ENCODE measurements around the gene LRRC8A. TPM values are rescaled to one million over a fixed set of nuclear protein-coding genes. Genes with fewer than 3 reads are reported as not detected.

Gene LRRC8A
- total RNA-seq, 1 donor from 2014 or later = 155 TPM

GRCh38 chr9:128908372-128908771 is 26.4 kb downstream of the LRRC8A start:
- Histone ChIP-seq H3K27me3 (ENCODE audit: control insufficient read depth, insufficient read depth, low read length) (no peaks in the 10 kb centered on the region), H3K4me3 (ENCODE audit: low read depth, low read length) (no peak overlapping the region), H3K36me3 (ENCODE audit: control insufficient read depth, insufficient read depth, low read length) (peaks cover 3% of the 10 kb centered on the region)
- no peak for DNase-seq (ENCODE audit: low read depth)
- TF ChIP-seq, protein P1, sequence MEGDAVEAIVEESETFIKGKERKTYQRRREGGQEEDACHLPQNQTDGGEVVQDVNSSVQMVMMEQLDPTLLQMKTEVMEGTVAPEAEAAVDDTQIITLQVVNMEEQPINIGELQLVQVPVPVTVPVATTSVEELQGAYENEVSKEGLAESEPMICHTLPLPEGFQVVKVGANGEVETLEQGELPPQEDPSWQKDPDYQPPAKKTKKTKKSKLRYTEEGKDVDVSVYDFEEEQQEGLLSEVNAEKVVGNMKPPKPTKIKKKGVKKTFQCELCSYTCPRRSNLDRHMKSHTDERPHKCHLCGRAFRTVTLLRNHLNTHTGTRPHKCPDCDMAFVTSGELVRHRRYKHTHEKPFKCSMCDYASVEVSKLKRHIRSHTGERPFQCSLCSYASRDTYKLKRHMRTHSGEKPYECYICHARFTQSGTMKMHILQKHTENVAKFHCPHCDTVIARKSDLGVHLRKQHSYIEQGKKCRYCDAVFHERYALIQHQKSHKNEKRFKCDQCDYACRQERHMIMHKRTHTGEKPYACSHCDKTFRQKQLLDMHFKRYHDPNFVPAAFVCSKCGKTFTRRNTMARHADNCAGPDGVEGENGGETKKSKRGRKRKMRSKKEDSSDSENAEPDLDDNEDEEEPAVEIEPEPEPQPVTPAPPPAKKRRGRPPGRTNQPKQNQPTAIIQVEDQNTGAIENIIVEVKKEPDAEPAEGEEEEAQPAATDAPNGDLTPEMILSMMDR (IDR thresholded peaks at IDR 0.05; ENCODE audit: insufficient read depth, low read length, poor library complexity, severe bottlenecking) = no peak

GRCh38 chr9:128909859-128910258 is 27.9 kb downstream of the LRRC8A start:
- TF ChIP-seq, protein P1 (IDR thresholded peaks at IDR 0.05; ENCODE audit: insufficient read depth, low read length, poor library complexity, severe bottlenecking) = no peak
- Histone ChIP-seq H3K27me3 (ENCODE audit: control insufficient read depth, insufficient read depth, low read length) (no peaks in the 10 kb centered on the region), H3K4me3 (ENCODE audit: low read depth, low read length) (no peak overlapping the region), H3K36me3 (ENCODE audit: control insufficient read depth, insufficient read depth, low read length) (peaks cover 4% of the 10 kb centered on the region)
- no peak for DNase-seq (ENCODE audit: low read depth)

DNA sequence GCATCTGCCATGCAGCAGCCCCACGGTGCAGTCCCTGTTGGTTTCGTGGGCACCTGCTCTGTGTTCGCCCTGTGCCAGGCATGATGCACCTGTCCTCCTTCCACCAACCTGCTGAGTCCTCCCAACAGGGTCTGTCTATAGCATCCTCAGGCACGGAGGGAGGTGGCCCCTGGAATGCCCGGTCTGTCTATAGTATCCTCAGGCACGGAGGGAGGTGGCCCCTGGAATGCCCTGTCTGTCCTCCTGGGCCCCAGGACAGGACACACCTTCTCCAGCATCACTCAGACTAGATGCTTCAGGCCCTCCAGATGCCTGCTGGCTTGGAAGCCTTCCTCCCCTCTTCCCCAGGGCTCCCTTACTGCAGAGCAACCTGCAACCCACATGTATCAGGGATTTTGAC is 29.0 kb downstream of the LRRC8A start:
- TF ChIP-seq, protein P1 (IDR thresholded peaks at IDR 0.05; ENCODE audit: insufficient read depth, low read length, poor library complexity, severe bottlenecking) = no peak
- Histone ChIP-seq H3K27me3 (ENCODE audit: control insufficient read depth, insufficient read depth, low read length) (no peaks in the 10 kb centered on the region), H3K36me3 (ENCODE audit: control insufficient read depth, insufficient read depth, low read length) (peaks cover 4% of the 10 kb centered on the region), H3K4me3 (ENCODE audit: low read depth, low read length) (no peak overlapping the region)
- no peak for DNase-seq (ENCODE audit: low read depth)

GRCh38 chr9:128911529-128912035 is 29.6 kb downstream of the LRRC8A start:
- peak; percentile 58 for DNase-seq (ENCODE audit: low read depth)
- TF ChIP-seq, protein P1 (IDR thresholded peaks at IDR 0.05; ENCODE audit: insufficient read depth, low read length, poor library complexity, severe bottlenecking) = no peak
- H3K36me3 ChIP-seq (ENCODE audit: control insufficient read depth, insufficient read depth, low read length) = peaks cover 4% of the 10 kb centered on the region
- H3K27me3 ChIP-seq (ENCODE audit: control insufficient read depth, insufficient read depth, low read length) = no peaks in the 10 kb centered on the region
- no peak overlapping the region for H3K4me3 ChIP-seq (ENCODE audit: low read depth, low read length)

- peaks cover 4% of the 10 kb centered on the region for H3K36me3 ChIP-seq (ENCODE audit: control insufficient read depth, insufficient read depth, low read length)
- TF ChIP-seq, protein P1 (IDR thresholded peaks at IDR 0.05; ENCODE audit: insufficient read depth, low read length, poor library complexity, severe bottlenecking) = no peak
- H3K4me3 ChIP-seq (ENCODE audit: low read depth, low read length) = no peak overlapping the region
- no peaks in the 10 kb centered on the region for H3K27me3 ChIP-seq (ENCODE audit: control insufficient read depth, insufficient read depth, low read length)
- peak; percentile 95 for DNase-seq (ENCODE audit: low read depth)
Measured at GRCh38 chr9:128912270-128912853, 30.4 kb downstream of the LRRC8A start.

Measured in kidney epithelial cell (primary cell).